ENCODE results near the gene PAMR1.

- TF ChIP-seq TEAD4 (IDR thresholded peaks at IDR 0.05; ENCODE audit: low read depth, low read length) (no peak), CTCF (IDR thresholded peaks at IDR 0.05; ENCODE audit: control extremely low read depth in 1 of 3, insufficient read depth in 1 of 3, low read depth in 1 of 3, low read length in 3 of 3) (no peak), BCL11A (IDR thresholded peaks at IDR 0.05; ENCODE audit: low read depth in 2 of 2, low read length in 2 of 2) (no peak), MAFK (IDR thresholded peaks at IDR 0.05; ENCODE audit: low read depth, low read length) (no peak), RFX5 (IDR thresholded peaks at IDR 0.05; ENCODE audit: borderline replicate concordance, low read depth, low read length) (no peak), KDM1A (IDR thresholded peaks at IDR 0.05; ENCODE audit: borderline replicate concordance, low read length) (no peak), TAF1 (IDR thresholded peaks at IDR 0.05; ENCODE audit: low read depth, low read length) (no peak), BRCA1 (IDR thresholded peaks at IDR 0.05; ENCODE audit: low read depth, low read length) (no peak), SIN3A (conservative IDR thresholded peaks at IDR 0.05 in 1 of 2, IDR thresholded peaks at IDR 0.05 in 1 of 2; ENCODE audit: low read depth in 1 of 2, low read length in 2 of 2) (no peak), CHD2 (IDR thresholded peaks at IDR 0.05; ENCODE audit: low read length) (no peak), POLR2A (IDR thresholded peaks at IDR 0.05; ENCODE audit: control extremely low read depth in 1 of 2, low read depth in 2 of 2, low read length in 2 of 2) (no peak), ASH2L (IDR thresholded peaks at IDR 0.05; ENCODE audit: low read length) (no peak), CBX8 (IDR thresholded peaks at IDR 0.05; ENCODE audit: borderline replicate concordance, low read depth, low read length) (no peak)
Measured at GRCh38 chr11:35543481-35543880, 18.1 kb upstream of the PAMR1 start.

Data from H1 (cell line).